Motor neuron (in vitro differentiated cells): Measurements from ENCODE around the gene PLTP. TPM values are rescaled to one million over a fixed set of nuclear protein-coding genes. Genes with fewer than 3 reads are reported as not detected.

Experiments
- ATAC-seq, 8 experiments: fragments of 200-7000 bp; cut with Tn5 transposase; replicated peaks in 6 of 8; 2 replicates each; pipeline ENCODE4 v1.8.0; 2021; ENCODE audit warnings: mild to moderate bottlenecking in 8 of 8, moderate library complexity in 8 of 8
- H3K27ac ChIP-seq, 2 donors: fragments of 250-450 bp; sonication (Bioruptor Pico); 2 replicates each; pipeline ENCODE4 v1.9.0; 2021; ENCODE audit warnings: antibody characterized with exemption in 2 of 2, mild to moderate bottlenecking in 2 of 2, moderate library complexity in 1 of 2
- H3K4me1 ChIP-seq, 2 donors: fragments of 250-450 bp; sonication (Bioruptor Pico); replicated peaks in 1 of 2; 2 replicates each; pipeline ENCODE4 v1.6.1; 2021; ENCODE audit warnings: antibody characterized with exemption in 2 of 2, mild to moderate bottlenecking in 2 of 2, moderate library complexity in 1 of 2
- H3K4me3 ChIP-seq, 5 donors: fragments of 250-450 bp; sonication (Bioruptor Pico); 2 replicates each; pipeline ENCODE4 v1.9.0; 2021; ENCODE audit warnings: antibody characterized with exemption in 5 of 5, mild to moderate bottlenecking in 5 of 5, moderate library complexity in 4 of 5
- WGBS, 10 experiments: fragments of 450-650 bp; shearing (Covaris generic); methylation state at CpG; one replicate each; pipeline ENCODE4 v1.0.0; 2022; 5-methylcytosine and 5-hydroxymethylcytosine counted together
- in situ Hi-C, 9 experiments: fragments of 400-800 bp; cut with MboI; loops; one replicate each; pipeline ENCODE4 v1.15.0; 2021; ENCODE audit warnings: low sequenced_read_pairs in 9 of 9, low pct_unique_long_range_greater_than_20kb in 2 of 9; ENCODE audit not compliant: unreplicated experiment in 9 of 9
- total RNA-seq, 8 experiments: library from RNA; unstranded; fragments of 300-600 nt; gene quantifications; 2 replicates each; pipeline versions ENCODE4 v1.2.3 to v1.2.4, GENCODE V29; 2022

PLTP gene
- total RNA-seq, 8 experiments from 2014 or later, result 30.7 to 638 (median 41.2) TPM

DNA sequence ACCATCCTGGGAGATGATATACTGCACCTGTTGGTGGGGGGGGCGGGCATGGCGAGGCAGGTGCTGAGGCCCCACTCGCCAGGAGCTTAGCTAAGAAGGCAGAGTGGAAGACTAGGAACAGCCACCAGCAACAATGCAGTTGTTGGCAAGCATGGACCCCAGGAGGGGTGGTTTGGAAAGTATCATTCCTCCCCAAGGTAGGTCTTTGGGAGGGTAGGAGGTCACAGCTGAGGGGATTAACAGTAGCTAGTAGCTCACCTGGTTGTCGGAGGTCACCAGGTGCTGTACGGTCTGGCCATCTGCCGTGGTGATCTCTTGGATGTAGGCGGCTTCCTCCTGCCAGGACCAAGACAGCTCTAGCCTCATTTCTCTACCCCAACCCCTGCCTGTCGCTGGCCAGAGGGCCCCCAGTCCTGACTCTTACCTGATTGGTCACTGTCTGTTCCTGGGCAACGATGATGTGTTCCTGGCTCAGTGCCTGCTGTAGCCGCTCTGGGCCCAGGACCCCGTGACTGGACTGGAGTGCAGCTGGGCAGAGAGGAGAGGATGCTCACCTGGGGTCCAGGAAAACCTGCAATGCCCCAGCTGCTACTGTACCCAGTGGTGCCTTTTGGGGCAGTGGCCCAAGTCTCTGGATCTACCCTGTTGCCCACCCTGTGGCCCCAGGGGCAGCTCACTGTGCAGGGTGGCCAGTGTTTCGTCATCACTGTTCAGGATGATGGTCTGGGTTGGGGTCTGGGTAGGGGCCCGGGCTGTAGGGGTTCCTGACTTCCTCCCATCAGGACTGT is 37.8 kb upstream of the PLTP start:
- ATAC-seq, result peak in 3 of 8 experiments; percentile 4 to 12 (median 6)
- in situ Hi-C loops, result no loop called here
- Histone ChIP-seq H3K27ac (no peak overlapping the region), H3K4me3 (no peak overlapping the region), H3K4me1 (no peaks in the 10 kb centered on the region)
- 40 to 100% (median 96%) methylated on average over 1 to 6 of the region's 13 CpGs; no CpG with 5 or more reads in 5 of the 10 experiments for WGBS, 10 experiments

GRCh38 chr20:45948742-45949541 is 37.0 kb upstream of the PLTP start:
- Histone ChIP-seq H3K27ac (peak overlapping the region in 1 of 2 donors; percentile 23), H3K4me1 (no peaks in the 10 kb centered on the region), H3K4me3 (no peak overlapping the region)
- WGBS, 10 experiments, result 90 to 100% (median 95%) methylated on average over 1 to 3 of the region's 10 CpGs; no CpG with 5 or more reads in 6 of the 10 experiments
- ATAC-seq, result peak in 2 of 8 experiments; percentile 11 to 12
- in situ Hi-C loops, result no loop called here

DNA sequence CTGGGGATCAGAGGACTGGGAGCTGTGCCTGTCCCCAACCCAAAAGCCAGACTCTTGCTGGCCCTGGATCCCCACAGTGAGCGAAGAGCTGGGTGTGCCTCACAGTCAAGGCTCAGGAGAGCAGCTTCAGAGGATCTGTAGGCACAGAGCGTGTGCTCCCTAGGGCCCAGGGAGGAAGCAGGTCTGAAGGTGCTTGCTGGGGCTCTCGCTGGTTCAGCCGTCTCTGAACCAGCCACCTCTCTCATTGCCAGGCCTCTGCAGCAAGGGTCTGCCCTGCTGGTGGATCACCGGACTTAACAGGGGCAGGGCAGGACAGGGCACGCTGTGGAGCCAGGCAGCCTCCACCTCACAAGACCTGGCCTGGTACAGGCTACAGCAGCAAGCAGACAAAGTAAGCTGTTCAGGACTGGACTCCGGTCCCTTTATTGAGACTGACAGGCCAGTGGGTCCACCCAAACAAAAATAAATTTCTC is 36.3 kb upstream of the PLTP start:
- Histone ChIP-seq H3K4me1 (no peaks in the 10 kb centered on the region), H3K27ac (peak overlapping the region in 1 of 2 donors; percentile 23), H3K4me3 (no peak overlapping the region)
- 80 to 96% (median 90%) methylated on average over 2 to 4 of the region's 7 CpGs; no CpG with 5 or more reads in 7 of the 10 experiments for WGBS, 10 experiments
- in situ Hi-C loops, result no loop called here
- peak in 2 of 8 experiments; percentile 5 to 17 for ATAC-seq

GRCh38 chr20:45947110-45947866 is 35.3 kb upstream of the PLTP start:
- Histone ChIP-seq H3K4me1 (no peaks in the 10 kb centered on the region), H3K27ac (no peak overlapping the region), H3K4me3 (no peak overlapping the region)
- WGBS, 10 experiments, result 60 to 100% (median 92%) methylated on average over 1 to 18 of the region's 29 CpGs; no CpG with 5 or more reads in 4 of the 10 experiments
- ATAC-seq, result peak in 4 of 8 experiments; percentile 5 to 22 (median 10)
- in situ Hi-C loops, result no loop called here

DNA sequence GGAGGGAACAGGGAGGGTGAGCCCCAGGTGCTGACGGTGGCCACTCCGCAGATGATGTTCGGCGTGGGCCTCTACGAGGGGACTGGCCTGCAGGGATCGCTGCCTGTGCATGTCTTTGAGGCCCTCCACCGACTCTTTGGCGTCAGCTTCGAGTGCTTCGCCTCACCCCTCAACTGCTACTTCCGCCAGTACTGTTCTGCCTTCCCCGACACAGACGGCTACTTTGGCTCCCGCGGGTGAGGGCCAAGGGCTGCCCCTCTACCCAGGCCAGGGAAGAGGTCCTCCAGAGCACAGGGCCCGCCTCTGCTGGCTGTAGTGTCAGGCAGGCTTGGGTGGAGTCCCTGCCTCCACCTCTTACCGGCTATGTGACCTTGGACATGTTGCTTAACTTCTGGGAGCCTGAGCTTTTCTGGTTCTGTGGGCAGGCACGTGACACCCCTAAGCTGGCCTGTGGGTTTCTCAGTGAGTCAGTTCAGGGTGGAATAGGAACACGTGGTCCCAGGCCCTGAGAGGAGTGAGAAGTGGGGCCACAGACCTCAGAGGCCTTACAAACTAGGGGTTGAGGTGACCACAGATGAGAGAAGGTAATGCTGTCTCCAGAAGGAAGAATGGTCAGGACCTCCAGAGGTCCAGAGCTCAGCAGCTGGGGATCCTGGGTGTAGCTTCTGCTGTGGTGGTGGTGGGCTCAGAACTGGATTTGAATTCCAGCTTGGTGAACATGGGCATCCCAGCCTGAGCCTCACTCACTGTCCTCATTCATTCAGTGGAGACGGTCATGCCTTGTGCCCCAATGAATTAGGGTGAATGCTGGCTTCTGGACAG is 34.4 kb upstream of the PLTP start:
- ATAC-seq, result peak in 3 of 8 experiments; percentile 6 to 63 (median 54)
- no peak overlapping the region for H3K27ac ChIP-seq
- in situ Hi-C loops, result no loop called here
- H3K4me3 ChIP-seq, result no peak overlapping the region
- no peaks in the 10 kb centered on the region for H3K4me1 ChIP-seq
- 80 to 100% (median 88%) methylated on average over 1 to 5 of the region's 20 CpGs; no CpG with 5 or more reads in 7 of the 10 experiments for WGBS, 10 experiments

DNA sequence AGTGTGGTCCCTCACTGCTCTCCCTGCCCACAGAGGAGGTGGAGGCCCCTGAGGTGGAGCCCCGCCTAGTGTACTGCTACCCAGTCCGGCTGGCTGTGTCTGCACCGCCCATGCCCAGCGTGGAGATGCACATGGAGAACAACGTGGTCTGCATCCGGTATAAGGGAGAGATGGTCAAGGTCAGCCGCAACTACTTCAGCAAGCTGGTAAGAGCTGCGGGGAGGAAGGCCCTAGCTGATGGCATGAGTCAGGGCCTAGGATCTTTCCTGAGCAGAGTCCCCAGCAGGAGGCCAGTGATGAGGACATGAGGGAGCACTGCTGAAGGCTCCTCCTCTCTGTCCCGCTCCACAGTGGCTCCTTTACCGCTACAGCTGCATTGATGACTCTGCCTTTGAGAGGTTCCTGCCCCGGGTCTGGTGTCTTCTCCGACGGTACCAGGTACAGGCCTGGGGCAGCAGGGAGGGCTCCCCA is 33.8 kb upstream of the PLTP start:
- 80 to 100% (median 86%) methylated on average over 1 to 6 of the region's 13 CpGs; no CpG with 5 or more reads in 2 of the 10 experiments for WGBS, 10 experiments
- in situ Hi-C loops, result no loop called here
- no peak overlapping the region for H3K4me3 ChIP-seq
- peak in 4 of 8 experiments; percentile 4 to 35 (median 20) for ATAC-seq
- H3K4me1 ChIP-seq, result no peaks in the 10 kb centered on the region
- H3K27ac ChIP-seq, result no peak overlapping the region

DNA sequence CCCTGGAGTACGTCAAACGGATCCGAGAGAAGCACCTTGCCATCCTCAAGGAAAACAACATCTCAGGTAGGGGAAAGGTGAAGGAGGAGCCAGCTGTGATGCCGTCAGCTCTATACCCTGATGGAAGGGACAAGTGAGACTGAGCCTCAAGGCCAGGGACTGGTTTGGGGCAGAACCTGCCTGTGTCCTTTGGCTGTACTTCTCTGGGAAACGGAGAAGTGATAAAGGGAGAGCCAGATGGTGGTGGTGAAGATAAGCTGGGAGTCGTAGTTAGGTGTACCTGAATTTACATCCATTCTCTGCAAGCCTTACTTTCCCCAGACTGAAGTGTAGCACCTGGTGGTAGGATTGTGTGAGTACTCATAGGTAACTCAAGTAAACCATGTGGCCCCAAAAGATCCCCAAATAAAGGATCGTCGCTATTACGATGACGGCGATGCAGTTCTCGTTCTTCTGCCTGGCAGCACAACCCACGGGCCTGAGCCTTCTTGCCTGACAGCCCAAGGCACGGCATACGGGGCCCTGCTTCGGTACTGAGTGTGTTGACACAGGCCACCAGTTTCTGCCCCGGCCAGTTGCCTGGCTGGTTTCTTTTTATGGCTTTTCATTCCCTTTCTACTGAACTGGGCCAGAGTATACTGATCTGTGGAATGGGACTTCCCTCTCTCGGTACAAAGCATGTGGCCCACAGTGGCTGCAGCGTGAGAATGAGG is 33.2 kb upstream of the PLTP start:
- Histone ChIP-seq H3K4me3 (no peak overlapping the region), H3K4me1 (no peaks in the 10 kb centered on the region), H3K27ac (no peak overlapping the region)
- WGBS, 10 experiments, result 54 to 97% (median 91%) methylated on average over 1 to 16 of the region's 19 CpGs
- no peak for ATAC-seq
- in situ Hi-C loops, result no loop called here

GRCh38 chr20:45944151-45944964 is 32.4 kb upstream of the PLTP start:
- in situ Hi-C loops, result no loop called here
- Histone ChIP-seq H3K27ac (no peak overlapping the region), H3K4me3 (no peak overlapping the region), H3K4me1 (no peaks in the 10 kb centered on the region)
- peak in 2 of 8 experiments; percentile 7 to 12 for ATAC-seq
- WGBS, 10 experiments, result 61 to 95% (median 88%) methylated on average over 3 to 11 of the region's 15 CpGs

DNA sequence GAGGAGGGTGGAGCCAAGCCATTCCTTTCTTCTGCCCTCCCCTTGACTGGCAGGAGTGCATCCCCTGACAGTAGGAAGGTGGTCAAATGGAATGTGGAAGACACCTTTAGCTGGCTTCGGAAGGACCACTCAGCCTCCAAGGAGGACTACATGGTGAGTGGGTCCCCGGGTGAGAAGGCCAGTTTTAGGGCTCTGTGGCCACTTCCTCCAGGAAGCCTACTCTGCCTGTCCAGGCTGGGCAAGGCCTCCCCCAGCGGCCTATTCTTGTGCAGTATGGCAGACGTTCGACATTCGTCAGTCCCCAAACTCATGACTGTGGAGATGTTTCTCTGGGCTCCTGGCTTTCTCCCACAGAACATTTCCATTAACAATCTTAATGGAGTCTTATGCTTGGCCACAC is 31.7 kb upstream of the PLTP start:
- no peak for ATAC-seq
- H3K4me3 ChIP-seq, result no peak overlapping the region
- in situ Hi-C loops, result no loop called here
- WGBS, 10 experiments, result 79 to 100% (median 97%) methylated on average over 1 to 2 of the region's 6 CpGs; no CpG with 5 or more reads in 6 of the 10 experiments
- H3K4me1 ChIP-seq, result no peaks in the 10 kb centered on the region
- no peak overlapping the region for H3K27ac ChIP-seq

GRCh38 chr20:45940469-45940868 is 28.5 kb upstream of the PLTP start:
- WGBS, 10 experiments, result 87 to 93% methylated on average over 8 to 9 of the region's 13 CpGs; no CpG with 5 or more reads in 8 of the 10 experiments
- H3K27ac ChIP-seq, result no peak overlapping the region
- H3K4me1 ChIP-seq, result peaks cover 0 to 4% of the 10 kb centered on the region in 2 donors
- H3K4me3 ChIP-seq, result no peak overlapping the region
- in situ Hi-C loops, result no loop called here
- ATAC-seq, result peak in 1 of 8 experiments; percentile 15

- peaks cover 0 to 4% of the 10 kb centered on the region in 2 donors for H3K4me1 ChIP-seq
- in situ Hi-C loops, result no loop called here
- 20 to 100% (median 87%) methylated on average over 1 to 3 of the region's 3 CpGs; no CpG with 5 or more reads in 7 of the 10 experiments for WGBS, 10 experiments
- no peak overlapping the region for H3K4me3 ChIP-seq
- no peak overlapping the region for H3K27ac ChIP-seq
- ATAC-seq, result no peak
Measured at GRCh38 chr20:45940053-45940452, 28.1 kb upstream of the PLTP start.
